Raji (cell line): ENCODE measurements around the gene AOPEP.

Source experiments
- POLR2A ChIP-seq: IDR thresholded peaks from 2 replicates; pipeline ENCODE4 v1.6.1; 2011; ENCODE audit warnings: low read depth, low read length, control low read depth; ENCODE audit not compliant: insufficient read depth

AOPEP gene

DNA sequence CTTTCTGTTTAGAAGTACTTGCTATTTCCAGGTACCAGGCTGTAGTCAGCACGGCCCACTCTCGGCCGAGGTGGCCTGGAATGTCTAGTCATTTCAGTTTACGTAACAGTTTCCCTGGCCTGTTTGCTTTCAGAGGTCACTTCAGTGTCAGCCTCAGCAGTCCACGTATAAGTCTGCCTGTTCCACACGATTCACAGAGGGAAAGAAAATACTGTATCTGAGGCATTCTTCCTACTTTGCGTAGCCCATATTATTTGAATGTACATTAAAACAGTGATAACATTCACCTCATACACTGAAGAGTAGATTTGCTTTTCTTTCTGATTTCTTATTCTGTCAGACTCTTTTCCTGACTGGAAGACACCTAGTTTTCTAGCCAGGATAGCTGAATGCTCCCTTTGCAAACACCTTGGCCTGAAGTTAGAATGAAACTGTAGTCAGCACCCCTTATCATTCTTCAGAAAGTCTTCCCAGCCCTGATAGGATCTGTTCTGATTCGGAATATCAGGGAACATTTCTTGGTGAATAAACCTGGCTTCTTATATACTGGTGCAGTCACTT, 140.9 kb downstream of the AOPEP start:
- TF ChIP-seq POLR2A: no peak

DNA sequence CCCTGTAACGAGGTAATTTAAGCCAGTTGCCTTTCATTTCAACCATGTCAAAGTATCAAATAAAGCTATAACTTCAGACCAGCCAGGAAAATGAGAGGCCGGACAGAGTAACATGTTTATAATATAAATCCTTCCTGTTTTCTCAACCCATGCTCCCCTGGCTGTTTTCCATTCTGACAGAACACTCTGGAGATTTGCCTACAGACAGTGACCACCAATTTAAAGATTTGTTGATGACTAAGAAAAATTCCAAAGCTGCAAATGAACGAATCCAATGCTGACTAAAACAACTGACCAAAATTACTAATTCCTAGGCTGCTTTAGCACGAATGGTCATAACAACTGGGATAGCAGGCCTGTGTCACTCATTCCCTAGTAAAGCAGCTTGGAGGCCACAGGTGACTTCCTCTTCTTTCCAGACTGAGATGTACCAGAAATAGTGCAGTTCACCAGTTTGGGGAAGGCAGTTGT, 141.4 kb downstream of the AOPEP start:
- TF ChIP-seq POLR2A: no peak

DNA sequence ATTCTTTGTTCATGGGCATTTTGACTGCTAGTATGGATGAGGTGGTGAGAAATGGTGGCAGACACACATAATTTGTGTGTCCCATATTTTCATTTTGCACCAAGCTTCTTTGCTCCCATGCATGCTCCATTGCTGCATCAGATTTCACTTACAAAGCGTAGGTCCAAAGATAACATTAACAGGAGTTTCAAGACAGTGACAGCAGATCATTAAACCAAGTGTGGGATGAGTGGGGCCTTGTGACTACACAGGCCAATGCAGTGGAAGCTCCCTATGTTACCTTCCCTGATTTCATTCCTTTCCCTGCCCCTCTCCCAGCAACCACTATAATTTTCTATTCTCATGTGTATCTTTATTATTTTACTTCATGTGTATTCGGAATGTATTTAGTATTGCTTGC, 142.0 kb downstream of the AOPEP start:
- TF ChIP-seq POLR2A: no peak

DNA sequence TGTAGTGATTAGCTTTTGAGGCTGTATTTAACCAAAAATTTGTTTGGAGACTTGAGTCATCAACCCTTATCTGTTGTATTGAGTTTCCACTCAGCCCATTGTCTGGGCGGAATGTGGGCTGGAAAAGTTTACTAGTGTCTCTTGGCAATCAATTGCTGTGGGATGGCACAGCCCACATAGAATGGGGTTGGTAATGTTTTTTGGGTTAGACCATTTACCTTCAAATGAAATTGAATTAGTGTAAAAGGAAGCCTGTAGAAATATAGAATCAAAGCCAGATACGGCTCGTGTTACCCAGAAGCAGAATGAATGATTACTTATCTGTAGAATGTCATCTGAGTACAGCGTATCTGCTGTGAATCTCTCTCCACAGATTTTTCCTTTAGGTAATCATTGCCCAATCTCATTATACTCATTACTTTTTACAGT, 142.9 kb downstream of the AOPEP start:
- no peak for TF ChIP-seq POLR2A

DNA sequence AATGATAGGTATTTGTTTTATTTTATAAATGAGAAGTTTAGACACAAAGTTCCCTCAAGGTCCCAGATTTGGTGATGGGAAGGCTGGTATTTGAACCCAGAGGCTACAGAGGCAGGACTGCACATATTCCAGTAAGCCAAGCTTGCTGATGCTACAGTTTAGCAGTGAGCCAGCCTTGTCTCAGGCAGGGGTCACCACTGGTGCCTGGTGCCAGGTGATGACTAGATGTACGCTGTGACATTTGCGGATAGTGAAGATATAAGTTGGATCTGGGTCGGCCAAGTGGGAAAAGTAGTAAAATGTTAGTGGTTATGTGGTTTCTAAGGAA, 143.9 kb downstream of the AOPEP start:
- no peak for TF ChIP-seq POLR2A

DNA sequence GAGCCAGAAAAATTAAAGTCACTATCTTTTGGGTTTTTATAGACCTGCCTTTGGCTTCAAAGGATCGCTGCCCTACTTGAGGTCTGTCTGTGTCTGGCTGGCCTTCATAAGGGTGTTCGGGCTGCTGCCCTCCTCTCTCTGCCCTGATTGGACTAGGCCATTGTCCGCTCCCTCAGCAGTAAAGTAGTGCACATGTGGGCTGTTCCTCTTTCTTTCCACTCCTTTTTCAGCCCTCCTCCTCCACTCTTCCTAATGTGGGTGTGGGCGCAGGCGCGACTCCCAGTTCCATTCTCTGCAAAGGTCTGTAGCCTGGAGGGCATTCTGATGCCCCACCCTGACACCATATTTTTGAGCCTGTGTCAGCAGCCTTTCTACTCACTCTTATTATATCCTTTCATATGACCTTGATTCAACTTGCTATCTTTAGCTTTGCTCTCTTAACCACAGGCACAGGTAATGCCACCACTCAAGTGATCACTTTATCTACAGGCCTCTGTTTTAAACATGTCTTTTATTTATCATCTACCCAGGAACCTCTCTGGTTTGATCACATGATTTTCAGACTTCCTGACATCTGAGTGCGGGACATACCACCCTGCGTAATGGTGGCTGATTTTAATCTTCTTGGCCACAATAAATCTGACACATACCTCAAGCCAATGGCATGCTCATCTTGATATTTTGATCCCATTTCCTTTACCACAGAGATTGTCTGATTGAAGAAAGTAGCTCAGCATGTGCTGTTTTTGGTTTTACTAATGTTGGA, 144.5 kb downstream of the AOPEP start:
- no peak for TF ChIP-seq POLR2A

DNA sequence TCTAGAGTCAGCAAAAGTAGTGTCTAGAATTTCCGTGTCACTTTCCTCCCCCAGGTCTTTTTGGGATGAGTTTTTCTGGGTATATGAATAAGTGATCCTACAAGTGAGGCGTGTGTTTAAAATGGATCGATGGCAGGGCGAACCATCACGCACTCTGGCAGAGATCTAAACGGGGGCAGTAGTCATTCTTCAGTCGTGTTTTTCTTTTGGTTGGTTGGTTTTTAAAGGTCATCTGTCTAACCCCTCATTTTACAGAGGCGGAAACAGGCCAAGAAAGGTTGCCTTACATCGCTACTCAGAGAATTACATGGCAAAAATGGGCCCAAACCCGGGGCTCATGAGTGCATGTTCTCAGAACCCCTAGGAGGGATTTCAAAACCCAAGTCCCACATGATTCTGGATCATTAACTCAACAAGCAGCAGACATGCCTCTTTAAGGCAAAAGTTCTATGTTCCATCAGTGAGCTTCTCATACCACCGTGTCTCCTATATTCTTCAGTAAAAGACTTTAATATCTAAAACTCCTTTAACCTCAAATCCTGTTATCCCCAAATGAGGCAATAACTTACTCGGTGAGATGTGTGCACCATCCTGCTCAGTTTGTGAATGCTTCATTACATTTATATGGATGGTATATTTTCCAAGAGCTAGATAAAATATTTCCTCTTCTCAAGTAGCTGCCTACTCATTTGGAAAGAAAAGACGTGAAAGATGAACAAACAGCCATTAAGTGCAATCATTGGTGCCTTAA, 145.8 kb downstream of the AOPEP start:
- no peak for TF ChIP-seq POLR2A

DNA sequence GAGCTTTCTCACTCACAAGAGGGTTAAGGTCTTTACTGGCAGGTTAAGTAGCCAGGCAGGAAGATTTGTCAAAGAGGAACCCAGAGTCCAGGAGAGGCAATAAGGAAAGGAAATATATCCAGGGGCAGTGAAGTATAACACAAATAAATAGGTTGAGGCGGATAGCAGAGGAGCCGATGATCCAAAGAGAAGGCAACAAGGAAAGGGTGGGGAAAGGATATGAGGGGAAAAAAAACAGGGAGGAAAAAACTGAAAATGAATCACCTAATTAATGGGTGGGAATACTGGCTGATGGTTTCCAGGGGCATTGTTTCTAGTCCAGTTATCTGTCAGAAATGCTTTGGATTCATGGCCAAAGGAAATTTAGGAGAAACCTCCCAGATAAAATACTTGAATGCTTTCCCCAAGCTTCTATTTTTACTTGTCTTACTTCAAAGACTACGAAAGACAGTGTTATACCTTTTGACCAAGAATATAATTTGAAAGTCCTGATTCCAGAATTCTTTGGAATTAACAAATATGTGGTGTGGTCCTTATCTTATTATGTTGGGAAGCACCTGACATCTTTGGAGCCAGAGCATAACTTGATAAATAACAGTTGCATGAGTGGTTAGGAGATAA, 146.5 kb downstream of the AOPEP start:
- TF ChIP-seq POLR2A: no peak

DNA sequence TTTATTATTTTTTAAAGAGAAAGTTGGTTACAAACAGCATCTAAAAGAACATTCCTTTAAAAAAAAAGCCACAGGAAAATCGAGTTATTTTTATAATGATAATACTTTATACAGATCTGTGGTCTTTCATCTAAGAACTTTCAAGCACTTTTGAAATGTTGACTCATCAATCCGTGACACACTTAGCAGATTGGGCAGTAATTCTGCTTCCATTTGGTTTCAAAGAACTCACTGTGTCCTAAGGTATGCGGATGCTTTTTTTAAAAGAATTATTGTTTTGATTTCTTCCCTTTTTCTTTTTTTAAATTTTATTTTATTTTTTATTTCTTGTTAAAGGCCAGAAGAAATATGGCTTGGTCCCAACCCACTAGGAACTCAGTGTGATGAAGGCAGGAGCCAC, 147.8 kb downstream of the AOPEP start:
- TF ChIP-seq POLR2A: no peak

DNA sequence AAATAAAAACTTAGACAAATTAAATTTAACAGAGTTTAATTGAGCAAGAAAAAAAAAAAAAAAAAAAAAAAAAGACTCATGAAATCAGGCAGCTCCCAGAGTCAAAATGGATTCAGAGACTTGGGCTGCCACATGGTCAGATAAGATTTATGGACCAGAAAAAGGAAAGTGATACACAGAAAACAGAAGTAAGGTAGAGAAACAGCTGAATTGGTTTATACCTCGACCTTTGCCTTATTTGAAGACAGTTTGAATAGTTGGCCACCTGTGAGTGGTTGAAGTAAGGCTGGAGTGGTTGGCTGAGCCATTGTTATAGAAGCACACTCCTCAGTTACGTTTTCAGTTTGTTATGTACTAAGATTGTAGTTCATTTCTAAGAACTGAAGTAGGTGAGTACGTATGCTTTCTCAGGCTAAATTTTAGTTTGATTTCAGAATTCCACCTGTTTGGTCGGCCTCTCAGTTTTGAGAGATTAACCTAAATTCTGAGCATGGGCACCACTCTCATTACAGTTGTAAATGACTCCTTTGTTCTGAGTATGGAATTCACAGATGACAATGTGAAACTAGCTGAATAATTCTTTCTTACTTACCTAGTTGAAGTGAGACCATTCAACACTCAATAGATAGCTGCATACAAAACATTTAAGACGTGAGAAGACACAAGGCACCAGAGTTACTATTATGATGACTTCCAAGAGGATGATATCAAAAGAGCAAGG, 149.0 kb downstream of the AOPEP start:
- no peak for TF ChIP-seq POLR2A

DNA sequence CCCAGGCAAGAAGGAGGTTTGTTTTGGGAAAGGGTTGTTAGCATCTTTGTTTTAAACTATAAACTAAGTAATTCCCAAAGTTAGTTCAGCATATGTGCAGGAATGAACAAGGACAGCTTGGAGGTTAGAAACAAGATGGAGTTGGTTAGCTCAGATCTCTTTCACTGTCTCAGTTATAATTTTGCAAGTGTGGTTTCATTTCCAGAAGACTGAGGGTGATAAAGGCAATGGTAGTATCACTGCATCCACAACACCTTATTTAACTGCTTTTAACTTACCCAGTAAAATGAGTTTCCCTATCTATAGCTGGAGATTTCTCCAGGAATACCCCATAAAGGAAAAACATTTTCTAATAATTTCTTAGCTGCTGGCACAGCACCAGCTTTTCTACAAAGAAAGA, 152.7 kb downstream of the AOPEP start:
- TF ChIP-seq POLR2A: no peak

DNA sequence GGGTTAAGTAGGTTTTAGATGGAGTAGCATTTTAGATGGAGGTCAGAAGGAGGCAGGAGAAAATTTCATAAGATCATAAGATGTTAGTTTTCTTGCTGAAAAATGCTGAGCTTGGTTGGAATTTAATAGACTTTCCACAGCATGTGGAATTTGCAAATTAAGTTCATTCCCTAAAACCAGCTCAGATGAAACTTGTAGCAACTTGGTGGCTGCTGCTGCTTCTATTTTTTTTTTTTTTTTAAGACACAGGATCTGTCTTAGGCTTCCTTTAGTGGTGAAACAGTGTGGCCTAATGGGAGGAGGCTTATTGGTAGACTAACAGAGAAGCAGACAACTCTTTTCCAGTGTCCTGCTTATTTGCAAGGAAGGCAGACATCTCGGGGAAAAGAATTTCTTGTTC, 154.5 kb downstream of the AOPEP start:
- no peak for TF ChIP-seq POLR2A

DNA sequence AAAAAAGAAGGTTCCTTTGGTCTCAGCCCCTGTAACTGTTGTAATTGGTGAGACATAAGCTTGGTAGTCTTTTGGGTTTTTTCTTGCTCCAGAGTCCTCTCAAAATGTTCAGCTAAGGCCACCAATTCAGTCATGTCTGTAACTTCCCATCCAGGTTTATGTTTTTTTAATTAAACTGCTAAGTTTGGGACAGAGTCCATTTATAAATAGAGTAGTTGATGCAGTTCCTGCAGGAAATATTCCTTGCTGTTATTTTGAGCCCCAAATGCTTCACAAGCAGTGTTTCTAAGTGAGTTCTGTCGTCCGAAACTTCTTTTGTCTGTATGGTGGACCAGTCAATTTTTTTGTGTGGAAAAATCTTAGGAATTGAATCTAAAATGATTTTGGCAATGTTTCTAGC, 155.0 kb downstream of the AOPEP start:
- TF ChIP-seq POLR2A: no peak

DNA sequence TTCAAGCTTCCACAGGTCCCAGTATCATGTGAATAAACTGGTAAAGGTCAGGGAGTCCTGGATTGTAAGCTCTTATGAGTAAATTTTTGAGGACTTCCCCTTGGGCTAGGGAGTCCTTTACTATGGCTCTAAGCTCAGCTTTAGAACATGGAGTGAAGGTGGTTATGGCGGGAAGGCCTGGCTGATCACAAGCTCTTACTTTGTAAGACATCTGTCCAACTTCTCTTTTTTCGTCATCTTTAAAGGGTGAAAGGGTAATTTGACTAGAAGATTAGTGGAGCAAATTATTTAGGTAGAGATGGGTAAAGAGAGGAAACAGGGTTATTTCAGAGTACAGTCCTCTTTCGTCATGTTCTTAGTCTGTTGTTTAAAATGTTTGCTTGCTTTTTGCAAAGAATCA, 155.4 kb downstream of the AOPEP start:
- no peak for TF ChIP-seq POLR2A
